Ovary (tissue), 9 donors: ENCODE measurements around the gene RBM25. TPM values are rescaled to one million over a fixed set of nuclear protein-coding genes. Genes with fewer than 3 reads are reported as not detected.

ENCODE experiments used
- polyA plus RNA-seq, 2 donors: library from polyadenylated mRNA; stranded (reverse); fragments of 200-250 nt in 1 of 2; fragments of 350-450 nt in 1 of 2; fragmentation: Illumina TruSeq in 1 of 2; extraction: RNeasy Lipid Tissue Mini Kit (QIAGEN cat#74804) in 1 of 2; gene quantifications; one replicate each; pipeline ENCODE4 v1.2.3, GENCODE V29; 2013 to 2014
- small RNA-seq: library from RNA; depleted of rRNA; stranded (forward); fragments of <200 nt; gene quantifications from one replicate; pipeline ENCODE3, GENCODE V24; 2016
- total RNA-seq, 7 donors: library from RNA; depleted of rRNA in 2 of 7; stranded (reverse); fragments of >200 nt in 2 of 7; fragmentation: NEBNext Ultra II Directional in 3 of 7; extraction: Animal tissue kit (Norgen Biotek cat#: 25700) in 3 of 7; gene quantifications; one replicate each; pipeline versions ENCODE4 v1.1.0 to v1.2.4, GENCODE V29; 2016 to 2023
- donor health status: DM: no; HTN: no; CAD: no; lungs with moderate emphysema.
- donor health status: DM: no; HTN: no; CAD: no.
- donor health status: Bipolar disorder and iron deficiency.
- donor health status: DM: yes; HTN: yes; CAD: no.
- donor health status: DM: no; HTN: no; CAD: no.
- donor health status: DM: yes; HTN: yes; CAD: no.

The RBM25 gene
- total and polyA plus RNA-seq, 9 donors: 29.1 to 81.0 (median 61.1) TPM

Small RNA genes lying within 50 kb of the gene (small RNA-seq; reads per million reads assigned to genes)
- gene RN7SL586P: not detected

Other genes with a start within 250 kb of the RBM25 start
- 10 to 100 TPM in 6 of 7 donors, 1 to 10 TPM in 1; 8.0 to 34.4 (median 23.0) TPM for gene DPF3, start 164.4 kb upstream of the RBM25 start, total RNA-seq
- gene DPF3, start 164.4 kb upstream of the RBM25 start, polyA plus RNA-seq: 1 to 10 TPM; 6.3 to 8.9 TPM
- gene DCAF4, start 132.1 kb upstream of the RBM25 start, total RNA-seq: 10 to 100 TPM; 13.9 to 31.1 (median 21.8) TPM
- gene DCAF4, start 132.1 kb upstream of the RBM25 start, polyA plus RNA-seq: 10 to 100 TPM; 12.2 to 19.7 TPM
- 10 to 100 TPM in 6 of 7 donors, 1 to 10 TPM in 1; 8.6 to 15.9 (median 12.3) TPM for gene ZFYVE1, start 31.4 kb upstream of the RBM25 start, total RNA-seq
- gene ZFYVE1, start 31.4 kb upstream of the RBM25 start, polyA plus RNA-seq: 10 to 100 TPM in 1 of 2 donors, 1 to 10 TPM in 1; 8.8 to 17.6 TPM
- gene PSEN1, start 78.0 kb downstream of the RBM25 start, total RNA-seq: 10 to 100 TPM; 33.4 to 48.8 (median 44.0) TPM
- 10 to 100 TPM; 21.7 to 73.1 TPM for gene PSEN1, start 78.0 kb downstream of the RBM25 start, polyA plus RNA-seq
- 10 to 100 TPM in 6 of 7 donors, 1 to 10 TPM in 1; 4.6 to 35.4 (median 19.6) TPM for gene PAPLN, start 179.0 kb downstream of the RBM25 start, total RNA-seq
- gene PAPLN, start 179.0 kb downstream of the RBM25 start, polyA plus RNA-seq: 10 to 100 TPM in 1 of 2 donors, 1 to 10 TPM in 1; 9.3 to 18.3 TPM